ENCODE results near the gene CSF2RB.

Gene CSF2RB

GRCh38 chr22:36887162-36887561, 26.3 kb upstream of the CSF2RB start:
- in situ Hi-C loops (cut with MboI; ENCODE audit: low sequenced_read_pairs) = no loop called here

DNA sequence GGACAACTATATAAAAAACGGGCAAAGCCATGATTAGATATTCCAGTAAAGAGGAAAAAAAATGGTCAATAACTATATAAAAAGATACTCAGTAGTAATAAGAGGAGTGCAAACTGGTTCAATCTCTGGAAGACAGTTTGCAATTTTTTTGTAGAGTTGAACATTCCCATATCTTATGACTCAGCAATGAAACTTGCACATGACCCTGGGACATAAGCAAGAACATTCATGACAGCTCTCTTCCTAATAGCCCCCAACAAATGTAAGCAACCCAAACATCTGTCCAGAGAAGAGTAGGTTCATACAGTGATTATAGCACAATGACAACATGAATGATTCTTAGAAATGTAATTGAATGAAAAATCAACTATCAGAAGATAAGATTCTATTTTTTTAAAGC, 21.8 kb upstream of the CSF2RB start:
- in situ Hi-C loops (cut with MboI; ENCODE audit: low sequenced_read_pairs) = no loop called here

GRCh38 chr22:36892292-36892691, 21.1 kb upstream of the CSF2RB start:
- in situ Hi-C loops (cut with MboI; ENCODE audit: low sequenced_read_pairs) = no loop called here

GRCh38 chr22:36893262-36893661, 20.2 kb upstream of the CSF2RB start:
- in situ Hi-C loops (cut with MboI; ENCODE audit: low sequenced_read_pairs) = no loop called here

GRCh38 chr22:36894266-36894665, 19.2 kb upstream of the CSF2RB start:
- in situ Hi-C loops (cut with MboI; ENCODE audit: low sequenced_read_pairs) = no loop called here

- in situ Hi-C loops (cut with MboI; ENCODE audit: low sequenced_read_pairs) = no loop called here
These were observed 15.8 kb upstream of the CSF2RB start for GRCh38 chr22:36897611-36898010.

DNA sequence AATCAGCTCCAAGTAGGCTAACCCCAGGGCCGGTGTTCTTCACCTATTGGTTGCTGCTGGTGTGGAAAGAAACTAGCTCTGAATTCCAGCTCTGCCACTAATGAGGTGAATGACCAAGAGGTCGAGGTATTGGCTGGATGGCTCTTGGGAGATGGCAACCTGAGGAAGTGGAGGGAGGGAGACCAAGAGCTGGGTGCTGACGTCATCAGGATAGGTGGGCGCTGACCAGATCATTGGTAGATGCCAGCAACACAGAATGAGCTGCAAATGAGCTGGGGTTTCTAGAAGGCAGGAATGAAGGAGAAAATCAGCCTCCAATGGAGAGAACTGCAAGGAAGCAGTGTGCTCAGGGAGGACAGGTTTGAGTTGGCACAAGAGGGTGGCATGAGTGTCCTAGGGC, 14.7 kb upstream of the CSF2RB start:
- in situ Hi-C loops (cut with MboI; ENCODE audit: low sequenced_read_pairs) = no loop called here

DNA sequence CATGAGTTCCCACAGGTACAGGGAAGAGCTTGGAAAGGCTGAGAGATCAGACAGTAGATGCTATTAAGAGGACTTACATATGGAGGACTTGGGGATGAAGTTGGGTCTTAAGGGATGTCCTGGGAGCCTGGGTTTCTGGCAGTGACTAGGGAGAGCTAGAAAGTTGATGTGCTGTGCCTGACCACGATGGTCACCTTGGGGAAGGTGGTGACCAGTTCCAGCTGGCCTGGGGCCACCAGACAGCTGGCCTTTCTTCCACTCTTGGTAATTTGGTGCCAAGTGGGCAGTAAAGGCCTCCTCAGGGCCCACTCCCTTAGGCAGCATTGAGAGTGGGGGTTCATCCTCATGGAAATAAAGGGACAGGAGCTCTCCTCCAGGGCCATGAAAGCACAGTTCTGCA, 13.9 kb upstream of the CSF2RB start:
- in situ Hi-C loops (cut with MboI; ENCODE audit: low sequenced_read_pairs) = no loop called here

GRCh38 chr22:36900225-36900624, 13.2 kb upstream of the CSF2RB start:
- in situ Hi-C loops (cut with MboI; ENCODE audit: low sequenced_read_pairs) = no loop called here

GRCh38 chr22:36900880-36901279, 12.5 kb upstream of the CSF2RB start:
- in situ Hi-C loops (cut with MboI; ENCODE audit: low sequenced_read_pairs) = no loop called here

GRCh38 chr22:36901411-36902142, 11.9 kb upstream of the CSF2RB start:
- in situ Hi-C loops (cut with MboI; ENCODE audit: low sequenced_read_pairs) = no loop called here

DNA sequence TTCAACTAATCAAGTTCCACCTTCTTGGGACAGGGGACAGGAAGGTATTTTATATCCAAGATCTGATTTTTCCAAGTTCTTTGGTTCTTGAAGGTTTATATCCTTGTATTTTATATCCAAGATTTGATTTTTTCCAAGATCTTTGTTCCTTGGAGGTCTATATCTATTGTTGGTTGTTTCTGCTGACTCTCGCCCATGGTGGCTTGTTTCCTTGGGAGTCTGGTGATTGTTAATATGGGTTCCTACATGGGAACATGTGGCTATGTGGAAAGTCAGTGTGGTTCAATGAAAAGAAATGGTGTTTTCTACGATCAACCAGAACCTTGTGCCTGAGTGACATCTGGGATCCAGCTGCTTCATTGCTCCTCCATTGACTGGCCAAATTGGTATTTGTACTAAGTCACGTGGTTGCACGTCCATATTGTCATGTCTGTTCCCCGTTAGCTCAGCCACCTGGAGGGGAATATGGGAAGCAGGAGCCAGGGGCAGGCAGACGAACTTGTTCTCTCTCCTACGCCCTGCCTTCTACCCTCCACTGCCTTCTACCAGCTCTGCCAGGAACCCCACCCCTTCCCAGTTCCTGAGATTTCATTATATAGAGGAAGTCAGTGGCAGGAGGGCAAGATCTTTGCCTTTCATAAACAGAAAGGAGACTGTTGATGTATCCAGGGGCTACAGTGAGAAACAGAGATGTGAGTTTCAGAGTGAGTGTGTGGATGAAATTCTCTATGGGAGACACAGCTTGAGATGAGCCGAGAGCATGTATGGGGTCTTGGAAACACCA, 11.1 kb upstream of the CSF2RB start:
- in situ Hi-C loops (cut with MboI; ENCODE audit: low sequenced_read_pairs) = no loop called here

GRCh38 chr22:36904260-36904880, 9.1 kb upstream of the CSF2RB start:
- in situ Hi-C loops (cut with MboI; ENCODE audit: low sequenced_read_pairs) = no loop called here

GRCh38 chr22:36907253-36908195, 5.9 kb upstream of the CSF2RB start:
- in situ Hi-C loops (cut with MboI; ENCODE audit: low sequenced_read_pairs) = no loop called here

DNA sequence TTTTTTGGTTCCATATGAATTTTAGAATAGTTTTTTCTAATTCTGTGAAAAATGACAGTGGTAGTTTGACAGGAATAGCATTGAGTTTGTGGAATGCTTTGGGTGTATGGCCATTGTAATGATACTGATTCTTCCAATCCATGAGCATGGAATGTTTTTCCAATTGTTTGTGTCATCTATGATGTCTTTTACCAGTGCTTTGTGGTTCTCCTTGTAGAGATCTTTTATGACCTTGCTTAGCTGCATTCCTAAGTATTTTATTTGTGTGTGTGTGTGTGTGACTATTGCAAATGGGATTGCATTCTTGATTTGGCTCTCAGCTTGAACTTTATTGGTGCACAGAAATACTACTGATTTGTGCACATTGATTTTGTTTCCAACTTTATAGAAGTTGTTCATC, 3.0 kb upstream of the CSF2RB start:
- in situ Hi-C loops (cut with MboI; ENCODE audit: low sequenced_read_pairs) = no loop called here

DNA sequence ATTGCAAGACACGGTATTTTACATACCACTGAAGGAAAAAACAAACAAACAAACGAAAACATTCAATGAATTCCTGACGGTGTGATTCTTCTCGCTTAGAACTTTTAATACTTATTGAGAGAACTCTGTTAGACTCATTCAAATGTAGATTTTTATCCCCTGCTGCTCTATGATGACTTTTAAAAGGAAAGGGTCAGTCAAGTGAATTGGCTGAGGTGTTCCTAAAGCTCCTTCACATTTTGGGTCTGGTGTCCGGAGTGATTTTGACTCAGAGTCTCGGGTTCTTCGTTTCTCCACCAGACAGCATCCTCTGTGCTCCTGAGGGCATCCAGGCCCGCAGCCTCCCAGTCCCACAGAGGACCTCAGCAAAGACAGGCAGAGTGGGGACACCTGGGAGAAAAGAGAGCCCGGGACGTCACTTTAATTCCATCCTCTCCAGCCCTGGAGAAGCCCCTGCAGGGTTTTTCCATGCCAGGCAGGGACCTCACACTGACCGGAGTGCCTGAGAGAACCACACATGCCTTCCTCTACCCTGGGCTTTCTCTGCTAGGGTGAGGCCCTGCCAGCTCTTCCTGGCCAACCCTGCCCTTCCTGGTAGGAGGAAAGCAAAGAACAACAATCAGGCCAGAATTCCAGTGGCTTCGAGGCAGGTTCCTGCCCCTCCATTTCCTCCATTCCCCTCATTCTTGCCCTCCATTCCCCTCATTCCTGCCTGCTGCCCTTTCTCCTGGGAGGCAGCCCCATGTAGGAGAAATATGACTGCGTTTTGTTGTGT, 1.4 kb upstream of the CSF2RB start:
- in situ Hi-C loops (cut with MboI; ENCODE audit: low sequenced_read_pairs) = no loop called here

- in situ Hi-C loops (cut with MboI; ENCODE audit: low sequenced_read_pairs) = no loop called here
These were observed 568 bp upstream of the CSF2RB start for GRCh38 chr22:36912694-36913426.

- in situ Hi-C loops (cut with MboI; ENCODE audit: low sequenced_read_pairs) = no loop called here
These were observed 943 bp downstream of the CSF2RB start for GRCh38 chr22:36914390-36914752.

GRCh38 chr22:36916034-36916433, 2.6 kb downstream of the CSF2RB start:
- in situ Hi-C loops (cut with MboI; ENCODE audit: low sequenced_read_pairs) = no loop called here
